GM12891 (cell line): ENCODE data around the gene HP1BP3.
A peak's percentile ranks its signal among the peaks of the same experiment; 100 is the strongest.
"Not testable (repeated sequence)": the region's sequence is repeated elsewhere in the genome, so short reads cannot be mapped to it uniquely, and the experiment has no call there.

ENCODE experiments used
- DNase-seq: peaks from one replicate; pipeline ENCODE4 v3.0.0; 2011; ENCODE audit warnings: low spot score; ENCODE audit not compliant: insufficient read length
- FAIRE-seq: peaks from 2 replicates; lab custom pipeline; 2011; peaks lifted over from hg19 to GRCh38; lab: Jason Lieb, UNC
- PAX5 ChIP-seq: IDR thresholded peaks from 2 replicates; pipeline ENCODE4 v1.6.1; 2011; ENCODE audit warnings: low read length, moderate library complexity, mild to moderate bottlenecking; ENCODE audit not compliant: insufficient read depth, severe bottlenecking
- POLR2A ChIP-seq: IDR thresholded peaks from 2 replicates; pipeline ENCODE4 v1.6.1; 2011; ENCODE audit warnings: low read depth, low read length, control low read depth
- POLR2AphosphoS5 ChIP-seq: IDR thresholded peaks from 2 replicates; pipeline ENCODE4 v1.6.1; 2011; ENCODE audit warnings: low read depth, low read length, control low read depth
- POU2F2 ChIP-seq: IDR thresholded peaks from 2 replicates; pipeline ENCODE4 v1.6.1; 2011; ENCODE audit warnings: low read depth, mild to moderate bottlenecking, control low read depth, low read length, moderate library complexity
- SPI1 ChIP-seq: IDR thresholded peaks from 2 replicates; pipeline ENCODE4 v1.6.1; 2011; ENCODE audit warnings: low read depth, low read length, control low read depth
- TAF1 ChIP-seq: IDR thresholded peaks from 2 replicates; pipeline ENCODE4 v1.6.1; 2011; ENCODE audit warnings: low read depth, low read length, control low read depth

HP1BP3 gene

DNA sequence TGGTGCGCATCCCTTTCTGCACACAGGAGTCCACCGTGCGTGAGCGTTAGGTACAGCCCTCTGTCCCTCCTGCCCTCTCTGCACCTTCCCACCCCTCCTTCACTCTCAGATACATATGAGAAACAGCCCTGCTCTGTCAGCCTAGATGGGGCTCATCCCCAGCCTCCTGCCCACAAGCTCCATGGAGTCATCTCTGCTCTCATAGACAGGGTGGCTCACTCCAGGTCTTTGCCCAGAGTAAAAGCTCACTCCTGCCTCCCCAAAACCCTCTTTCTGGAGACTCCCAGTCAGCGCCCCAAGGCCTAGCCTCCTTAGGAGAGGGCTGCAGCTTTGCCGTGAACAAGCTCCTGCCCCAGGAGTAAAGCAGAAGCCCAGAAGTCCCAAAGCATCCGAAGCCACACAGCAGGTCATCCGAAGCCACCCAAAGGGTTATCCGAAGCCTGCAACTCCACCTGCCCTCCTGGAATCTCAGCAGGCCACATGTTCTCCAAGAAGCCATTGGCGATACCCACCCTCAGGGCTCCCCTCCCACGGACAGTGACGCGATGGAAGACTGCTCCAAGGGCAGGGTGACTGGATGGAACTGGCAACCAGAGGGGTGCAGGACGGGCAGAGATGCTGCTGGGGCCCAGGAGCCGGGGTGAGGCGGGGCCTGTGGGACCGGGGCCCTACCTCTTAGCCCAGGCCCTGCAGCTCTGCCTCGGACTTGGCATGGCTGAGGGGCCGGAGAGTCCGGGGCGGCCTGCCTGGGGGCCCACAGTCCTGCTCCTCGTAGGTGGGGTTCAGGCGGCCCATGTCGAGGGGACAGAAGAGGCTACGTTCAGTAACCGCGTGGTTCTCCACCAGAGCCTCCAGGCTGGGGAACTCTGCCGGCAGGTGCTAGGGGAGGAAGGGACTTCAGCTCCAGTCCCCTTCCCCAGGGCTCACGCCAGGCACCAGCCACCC is 65.7 kb downstream of the HP1BP3 start:
- TF ChIP-seq POU2F2 (no peak), SPI1 (no peak), POLR2AphosphoS5 (no peak), TAF1 (no peak), PAX5 (no peak), POLR2A (no peak)
- DNase-seq: no peak
- no peak for FAIRE-seq

DNA sequence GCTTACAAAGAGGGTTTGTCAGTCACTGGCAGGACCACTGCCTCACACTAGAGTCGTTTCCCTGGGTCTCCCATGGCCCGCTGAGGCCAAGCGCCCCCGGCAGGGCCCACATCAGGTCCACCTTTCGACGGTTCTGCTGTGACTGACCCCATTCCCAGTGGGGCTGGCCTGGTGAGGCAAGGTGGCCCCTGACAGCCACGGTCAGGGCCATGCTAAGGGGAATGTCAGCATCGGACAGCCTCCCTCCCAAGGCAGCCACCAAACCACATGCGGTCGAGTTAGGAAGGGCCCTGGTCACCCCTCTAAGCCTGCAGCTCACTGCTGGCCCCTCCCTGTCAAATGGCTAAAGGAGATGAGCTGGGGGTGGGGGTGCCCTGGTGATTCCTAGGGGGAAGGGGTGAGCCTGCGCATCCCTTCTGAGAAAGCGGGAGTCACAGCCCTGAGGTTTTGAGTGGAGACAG is 66.4 kb downstream of the HP1BP3 start:
- no peak for FAIRE-seq
- TF ChIP-seq POU2F2: no peak
- no peak for TF ChIP-seq POLR2AphosphoS5
- TF ChIP-seq TAF1: no peak
- TF ChIP-seq POLR2A: no peak
- no peak for TF ChIP-seq SPI1
- TF ChIP-seq PAX5: no peak
- DNase-seq: no peak

DNA sequence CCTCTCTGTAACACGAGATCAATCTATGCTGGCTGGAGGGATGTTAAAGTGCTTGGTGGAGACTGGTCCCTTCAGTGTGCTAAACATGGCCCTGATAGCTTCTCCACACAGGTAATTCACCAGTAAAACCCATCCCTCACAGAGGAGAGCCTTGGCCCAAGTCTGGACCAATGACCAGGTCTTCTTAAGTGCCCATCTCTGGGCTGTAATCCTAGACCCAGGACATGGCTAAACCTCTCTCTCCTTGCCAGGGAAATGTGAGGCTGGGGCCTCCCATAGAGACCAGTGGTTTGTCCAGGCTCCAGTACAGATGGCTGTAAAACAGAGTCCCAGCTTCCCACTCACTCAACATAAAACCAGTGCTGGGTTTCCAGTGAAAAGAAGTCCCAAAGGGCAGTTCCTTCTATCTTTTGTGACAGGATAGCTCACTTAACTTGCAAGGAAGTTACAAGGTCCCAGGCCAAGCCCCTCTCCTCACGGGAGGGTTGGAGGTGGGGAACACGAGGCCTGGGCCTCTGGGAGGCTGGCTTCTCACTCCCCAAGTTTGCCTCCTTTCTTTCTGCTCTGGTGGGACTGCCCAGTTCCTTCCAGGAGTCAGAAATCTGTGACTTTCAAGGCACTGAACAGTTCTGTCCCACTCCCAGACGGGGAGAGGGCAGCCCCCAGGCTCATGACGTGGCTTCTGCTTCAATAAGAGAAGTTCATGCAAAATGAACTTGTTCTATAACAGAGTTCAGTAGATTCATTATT is 67.1 kb downstream of the HP1BP3 start:
- no peak for FAIRE-seq
- TF ChIP-seq POLR2A (no peak), POU2F2 (no peak), TAF1 (no peak), PAX5 (no peak), SPI1 (no peak), POLR2AphosphoS5 (no peak)
- no peak for DNase-seq

- TF ChIP-seq POU2F2 (no peak), PAX5 (no peak), POLR2AphosphoS5 (no peak), POLR2A (no peak), SPI1 (no peak), TAF1 (no peak)
- FAIRE-seq (no peak), DNase-seq (no peak)
These were observed 67.8 kb downstream of the HP1BP3 start for GRCh38 chr1:20719261-20719660.

DNA sequence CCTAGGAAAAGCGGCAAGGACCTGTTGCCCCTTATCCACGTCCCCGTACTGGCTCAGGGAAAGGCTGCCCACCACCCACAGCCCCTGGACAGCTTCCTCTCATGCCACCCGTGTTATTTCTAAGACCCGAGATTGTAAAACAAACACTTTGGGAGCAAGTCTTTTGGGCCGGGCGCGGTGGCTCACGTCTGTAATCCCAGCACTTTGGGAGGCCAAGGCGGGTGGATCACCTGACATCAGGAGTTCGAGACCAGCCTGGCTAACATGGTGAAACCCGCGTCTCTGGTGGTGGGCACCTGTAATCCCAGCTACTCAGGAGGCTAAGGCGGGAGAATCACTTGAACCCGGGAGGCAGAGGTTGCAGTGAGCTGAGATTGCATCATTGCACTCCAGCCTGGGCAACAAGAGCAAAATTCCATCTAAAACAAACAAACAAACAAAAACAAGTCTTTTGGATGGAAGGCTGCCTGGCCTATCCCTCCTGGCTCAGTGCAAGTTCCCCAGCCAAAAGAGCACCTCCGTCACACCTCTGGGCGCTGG is 68.7 kb downstream of the HP1BP3 start:
- FAIRE-seq, DNase-seq: not testable (repeated sequence)

DNA sequence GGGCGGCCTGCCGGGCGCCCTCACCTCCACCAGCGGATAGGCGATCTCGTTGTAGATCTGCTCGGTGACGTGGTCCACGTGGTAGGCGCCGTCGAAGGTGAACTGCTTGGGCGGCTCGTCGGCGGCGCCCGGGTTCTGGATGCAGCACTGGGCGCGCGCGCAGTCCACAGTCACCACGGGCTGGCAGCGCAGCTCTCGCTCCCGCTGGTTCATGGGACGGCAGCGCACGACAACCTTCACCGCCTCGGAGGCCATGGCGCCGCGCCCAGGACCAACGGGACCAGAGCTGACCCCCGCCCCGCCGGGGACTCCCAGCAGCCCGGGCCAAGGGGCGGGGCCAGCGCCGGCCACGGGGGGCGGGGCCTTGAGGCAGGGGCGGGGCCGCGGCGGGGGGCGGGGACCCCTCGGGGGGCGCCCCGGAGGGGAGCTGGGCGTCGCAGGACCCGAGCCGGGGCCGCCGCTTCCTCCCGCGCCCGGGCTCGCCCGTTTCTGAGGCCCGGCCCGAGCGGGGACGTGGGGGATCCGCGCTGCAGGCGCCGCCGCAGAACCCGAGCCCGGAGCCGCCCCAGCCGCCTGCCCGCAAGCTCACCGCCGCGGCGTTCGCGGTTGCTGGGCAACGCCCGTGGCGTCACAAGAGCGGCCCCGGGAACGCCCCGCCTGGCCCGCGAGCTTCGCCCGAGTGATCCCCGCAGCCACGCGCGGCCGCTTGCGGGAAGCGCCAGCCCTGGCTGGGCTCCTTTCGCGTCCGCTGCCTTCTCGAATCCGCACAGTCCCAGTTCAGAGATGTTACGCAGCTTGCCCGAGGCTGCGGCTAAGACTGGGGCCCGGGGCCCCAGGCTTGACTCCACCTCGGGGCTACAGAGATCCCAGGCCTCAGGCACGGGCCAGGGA is 69.4 kb downstream of the HP1BP3 start, which contains the start of gene KIF17:
KIF17 (minus strand) TSS at position 556 of the 891 bp plus-strand sequence; CDS start at position 255, 301 bp downstream.
- FAIRE-seq (peak; percentile 61), DNase-seq (peak; percentile 87)
- no peak for TF ChIP-seq TAF1
- TF ChIP-seq PAX5: no peak
- no peak for TF ChIP-seq POLR2A
- no peak for TF ChIP-seq POLR2AphosphoS5
- no peak for TF ChIP-seq POU2F2
- TF ChIP-seq SPI1: no peak

GRCh38 chr1:20716232-20716631 is 70.9 kb downstream of the HP1BP3 start:
- DNase-seq (no peak), FAIRE-seq (no peak)
- TF ChIP-seq POU2F2: no peak
- TF ChIP-seq TAF1: no peak
- no peak for TF ChIP-seq SPI1

DNA sequence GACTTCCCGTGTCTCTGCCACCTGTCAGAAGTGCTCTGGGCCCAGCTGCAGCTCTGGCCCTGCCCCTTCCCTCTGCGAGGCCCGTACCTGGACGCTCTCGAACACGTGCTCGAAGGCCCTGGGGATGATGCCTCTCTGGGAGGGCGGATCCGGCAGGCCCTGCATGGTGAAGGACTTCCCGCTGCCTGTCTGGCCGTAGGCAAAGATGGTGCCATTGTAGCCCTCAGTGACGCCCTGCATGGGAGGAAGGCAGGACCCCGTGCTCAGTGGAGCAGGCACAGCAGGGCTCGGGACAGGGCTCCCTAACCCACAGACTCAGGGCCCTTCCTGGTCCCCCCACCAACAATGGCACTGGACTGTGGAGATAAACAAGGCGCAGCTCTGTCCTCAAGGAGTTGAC is 71.7 kb downstream of the HP1BP3 start:
- DNase-seq (no peak), FAIRE-seq (no peak)
- TF ChIP-seq POLR2AphosphoS5 (no peak), SPI1 (no peak), POU2F2 (no peak), PAX5 (no peak), POLR2A (no peak), TAF1 (no peak)
